GM20431 (cell line): Measurements from ENCODE around the gene CPT2.

ENCODE experiments used
- in situ Hi-C: fragments of 300-500 bp; cut with MseI, MboI; formaldehyde crosslinking; loops from one replicate; pipeline ENCODE4 v1.15.0; 2020; ENCODE audit warnings: low sequenced_read_pairs; ENCODE audit not compliant: unreplicated experiment

Gene CPT2

DNA sequence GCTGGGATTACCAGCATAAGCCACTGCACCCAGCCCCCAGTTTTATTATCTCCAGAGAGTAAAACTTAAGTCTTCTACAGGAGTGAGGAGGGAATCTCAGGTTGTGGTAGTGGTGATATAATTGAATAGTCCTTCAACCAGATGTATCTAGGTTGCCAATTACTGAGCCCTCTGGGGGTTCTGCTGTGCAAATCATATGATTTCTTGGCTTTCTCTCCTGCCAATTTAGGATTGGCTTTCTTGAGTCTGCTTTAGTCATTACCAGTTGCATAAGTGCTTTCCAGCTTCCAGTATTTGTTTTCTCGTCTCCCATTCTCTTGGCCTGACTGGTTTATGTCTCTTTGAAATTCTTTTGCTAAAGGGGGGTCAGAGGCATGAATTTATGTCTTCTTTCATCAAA is 11.1 kb downstream of the CPT2 start:
- in situ Hi-C loops = no loop called here

DNA sequence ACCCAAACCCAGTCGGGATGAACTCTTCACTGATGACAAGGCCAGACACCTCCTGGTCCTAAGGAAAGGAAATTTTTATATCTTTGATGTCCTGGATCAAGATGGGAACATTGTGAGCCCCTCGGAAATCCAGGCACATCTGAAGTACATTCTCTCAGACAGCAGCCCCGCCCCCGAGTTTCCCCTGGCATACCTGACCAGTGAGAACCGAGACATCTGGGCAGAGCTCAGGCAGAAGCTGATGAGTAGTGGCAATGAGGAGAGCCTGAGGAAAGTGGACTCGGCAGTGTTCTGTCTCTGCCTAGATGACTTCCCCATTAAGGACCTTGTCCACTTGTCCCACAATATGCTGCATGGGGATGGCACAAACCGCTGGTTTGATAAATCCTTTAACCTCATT is 13.7 kb downstream of the CPT2 start:
- in situ Hi-C loops = no loop called here

DNA sequence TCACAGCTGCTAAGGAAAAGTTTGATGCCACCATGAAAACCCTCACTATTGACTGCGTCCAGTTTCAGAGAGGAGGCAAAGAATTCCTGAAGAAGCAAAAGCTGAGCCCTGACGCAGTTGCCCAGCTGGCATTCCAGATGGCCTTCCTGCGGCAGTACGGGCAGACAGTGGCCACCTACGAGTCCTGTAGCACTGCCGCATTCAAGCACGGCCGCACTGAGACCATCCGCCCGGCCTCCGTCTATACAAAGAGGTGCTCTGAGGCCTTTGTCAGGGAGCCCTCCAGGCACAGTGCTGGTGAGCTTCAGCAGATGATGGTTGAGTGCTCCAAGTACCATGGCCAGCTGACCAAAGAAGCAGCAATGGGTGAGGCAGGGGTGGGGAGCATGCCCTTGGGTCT is 14.3 kb downstream of the CPT2 start:
- in situ Hi-C loops = no loop called here

DNA sequence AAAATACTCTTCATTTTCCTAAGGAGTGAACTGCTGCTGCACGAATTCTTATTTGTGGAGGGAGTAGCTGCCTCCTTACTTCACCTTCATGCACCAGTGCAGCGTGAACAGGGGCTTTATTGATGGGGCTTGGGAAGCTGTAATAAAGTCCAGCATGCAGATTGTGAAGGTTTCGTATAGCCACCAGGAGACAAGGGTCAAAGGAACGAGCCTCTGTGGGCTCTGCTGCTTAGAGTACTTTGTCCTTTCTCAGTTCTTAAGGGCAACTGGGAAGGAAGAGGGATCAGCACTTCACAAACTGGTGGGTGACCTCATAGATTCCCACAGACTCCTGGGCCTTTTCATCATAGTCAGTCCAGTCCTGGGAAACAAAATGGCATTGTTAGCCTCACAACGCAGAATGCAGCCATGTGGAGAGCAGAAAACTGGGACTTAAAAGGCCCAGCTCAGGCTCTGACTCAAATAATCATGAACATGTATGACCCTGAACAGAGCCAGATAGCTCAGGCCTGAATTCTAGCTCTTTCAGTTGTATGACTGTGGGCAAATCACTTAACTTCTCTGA is 17.8 kb downstream of the CPT2 start:
- in situ Hi-C loops = no loop called here

DNA sequence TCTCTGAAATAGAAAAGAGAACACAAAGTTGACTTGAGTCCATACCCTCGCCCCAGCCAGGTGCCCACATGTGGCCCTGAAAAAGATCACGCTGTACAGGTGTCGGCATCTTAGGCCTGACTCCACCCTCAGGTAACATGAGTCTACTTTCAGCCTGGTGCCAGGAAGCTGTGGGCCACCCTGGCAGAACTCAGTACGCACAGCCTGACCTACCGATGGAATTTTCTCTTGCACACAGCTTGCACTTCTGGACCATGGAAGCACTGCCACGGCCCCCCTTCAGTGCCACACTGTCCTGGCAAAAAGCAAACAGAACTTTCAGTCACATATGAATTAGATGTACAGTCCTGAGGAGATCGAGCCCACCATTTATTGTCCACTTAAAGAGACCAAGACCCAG is 21.6 kb downstream of the CPT2 start:
- in situ Hi-C loops = no loop called here

DNA sequence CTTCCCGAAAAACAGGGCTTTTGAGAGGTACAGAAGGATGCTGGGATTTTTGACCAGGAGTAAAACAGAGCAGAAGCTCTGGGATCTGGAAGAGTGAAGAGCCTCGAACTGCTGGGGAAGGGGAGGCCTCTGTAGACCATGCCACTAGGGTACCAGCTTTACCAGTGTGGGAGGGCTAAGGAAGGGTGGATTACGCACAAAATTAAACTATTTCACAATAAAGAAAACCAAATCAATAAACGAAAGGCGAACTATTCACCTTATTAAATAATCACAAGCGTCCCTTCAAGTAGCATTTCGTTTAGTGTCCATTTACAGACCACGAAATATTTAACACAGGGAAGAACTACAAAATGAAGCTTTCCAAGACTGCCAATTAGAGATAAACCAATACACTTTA is 23.1 kb downstream of the CPT2 start:
- in situ Hi-C loops = no loop called here

DNA sequence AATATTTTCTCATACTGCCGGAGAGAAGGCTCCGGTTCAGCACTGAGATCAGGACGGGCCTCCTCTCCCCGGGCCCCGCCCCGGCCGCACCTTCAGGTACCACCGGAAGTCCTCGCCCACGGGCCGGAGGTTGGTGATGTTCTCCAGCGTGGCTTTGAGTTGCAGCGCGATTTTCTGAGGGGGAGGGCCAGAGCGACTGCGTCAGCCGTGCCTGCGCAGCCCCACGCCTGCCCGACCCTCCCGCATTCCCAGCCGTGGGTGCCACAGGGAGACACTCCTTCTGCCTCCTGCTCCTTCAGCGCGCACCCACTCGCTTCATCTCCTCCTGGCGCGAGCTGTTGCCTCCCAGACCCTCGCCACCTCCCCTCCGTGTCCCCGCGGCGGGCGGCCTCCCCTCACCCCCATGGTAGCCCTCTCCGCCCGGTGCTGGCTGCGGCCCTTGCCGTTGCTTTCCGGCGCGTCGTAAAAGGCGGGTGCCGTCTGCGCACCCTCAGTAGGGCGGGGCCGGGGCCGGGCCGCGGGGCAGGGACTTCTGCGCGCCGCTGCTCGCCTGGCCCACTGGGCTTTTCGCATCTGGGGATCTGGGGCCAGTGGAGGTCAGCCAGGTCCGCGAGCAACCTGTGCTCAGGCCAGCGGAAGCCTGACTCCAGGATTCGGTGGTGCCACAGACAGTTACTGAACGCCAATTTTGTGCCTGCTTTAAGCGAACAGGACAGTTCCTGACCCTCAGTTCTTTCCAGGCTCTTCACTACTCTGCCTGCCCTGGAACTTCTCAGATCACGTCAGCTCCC is 23.7 kb downstream of the CPT2 start, which contains the start of gene CZIB:
Gene CZIB, minus strand, starts transcription at position 464 of the 791 bp plus-strand sequence. Its CDS starts 59 bp downstream, at position 405.
- in situ Hi-C loops = no loop called here

DNA sequence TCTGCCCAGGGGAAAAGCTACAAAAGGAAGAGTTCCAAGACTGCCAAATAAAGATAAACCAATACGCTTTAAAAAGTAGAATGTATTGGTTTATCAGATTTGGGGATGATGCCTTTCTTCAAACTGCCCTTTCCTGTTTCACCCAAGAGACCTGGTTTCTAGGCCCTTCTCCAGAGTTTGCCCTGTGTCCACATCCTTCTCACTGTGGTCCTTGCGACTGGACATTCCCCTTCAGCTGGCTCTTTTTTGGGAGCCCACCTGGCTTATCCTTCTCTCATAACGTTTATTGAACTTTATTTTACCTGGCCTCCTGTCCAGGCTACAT is 24.3 kb downstream of the CPT2 start:
- in situ Hi-C loops = no loop called here

DNA sequence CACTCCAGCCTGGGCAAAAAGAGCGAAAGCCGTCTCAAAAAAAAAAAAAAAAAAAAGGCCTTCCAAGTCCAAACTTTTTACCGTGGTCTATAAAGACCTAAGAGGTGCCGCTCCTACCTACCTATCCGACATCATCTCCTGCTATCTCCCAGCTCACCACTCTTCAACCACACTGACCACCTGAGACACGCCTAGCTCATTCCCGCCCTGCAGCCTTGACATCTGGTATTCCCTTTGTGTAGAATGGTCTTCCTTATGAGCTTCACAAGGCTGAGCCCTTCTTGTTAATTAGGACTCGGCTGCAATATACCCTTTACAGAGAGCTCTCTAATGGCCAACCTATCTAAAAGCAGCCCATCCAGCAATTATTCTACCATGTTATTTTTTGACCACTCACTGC is 41.0 kb downstream of the CPT2 start:
- in situ Hi-C loops = no loop called here

DNA sequence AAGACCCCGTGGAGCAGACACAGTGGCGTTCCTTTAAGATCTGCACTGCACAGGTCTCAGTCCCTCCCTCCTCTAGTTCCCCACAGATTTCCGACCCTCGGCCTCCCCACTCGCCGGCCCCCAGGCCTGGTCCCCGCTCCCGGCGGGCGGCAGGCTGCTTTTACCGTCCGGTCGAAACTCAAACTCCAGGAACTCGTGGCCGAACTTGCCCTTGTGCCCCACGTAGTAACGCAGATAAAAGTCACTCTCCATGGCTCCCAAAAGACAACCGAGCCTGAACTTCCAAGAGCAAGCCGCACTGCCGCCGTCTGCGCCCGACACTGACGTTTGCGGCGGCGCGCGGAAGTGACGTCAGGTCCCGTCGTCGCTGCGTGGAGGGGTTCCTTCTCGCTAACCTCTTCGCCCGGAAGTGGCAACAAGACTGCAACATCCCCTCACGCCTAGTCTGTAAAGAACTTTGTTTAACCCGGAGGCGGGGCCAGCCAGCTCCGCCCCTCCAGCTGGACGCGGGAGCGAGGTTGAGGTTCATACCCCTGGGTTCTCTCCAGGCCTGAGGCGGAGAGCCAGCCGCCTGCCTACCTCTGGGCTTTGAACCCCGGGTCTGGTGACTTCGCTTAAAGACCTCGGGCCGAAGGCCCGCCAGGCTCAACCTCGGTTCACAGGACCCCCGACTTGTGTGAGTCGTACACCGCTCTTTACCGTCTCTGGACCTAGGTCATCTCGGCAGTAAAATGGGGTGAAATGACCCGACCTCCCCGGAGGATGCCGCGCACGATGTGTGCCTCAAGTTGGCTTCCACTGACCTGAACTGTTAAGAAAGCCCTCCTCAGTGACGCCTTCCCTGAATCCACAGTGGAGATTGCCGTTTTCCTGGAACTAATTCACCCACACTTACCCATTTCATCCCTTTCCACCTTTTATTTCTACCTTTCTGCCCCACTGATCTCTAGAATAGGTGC is 41.9 kb downstream of the CPT2 start, which contains the start of gene MAGOH:
Gene MAGOH, minus strand, starts transcription at position 322 of the 959 bp plus-strand sequence. Its CDS starts 70 bp downstream, at position 252.
- in situ Hi-C loops = no loop called here

DNA sequence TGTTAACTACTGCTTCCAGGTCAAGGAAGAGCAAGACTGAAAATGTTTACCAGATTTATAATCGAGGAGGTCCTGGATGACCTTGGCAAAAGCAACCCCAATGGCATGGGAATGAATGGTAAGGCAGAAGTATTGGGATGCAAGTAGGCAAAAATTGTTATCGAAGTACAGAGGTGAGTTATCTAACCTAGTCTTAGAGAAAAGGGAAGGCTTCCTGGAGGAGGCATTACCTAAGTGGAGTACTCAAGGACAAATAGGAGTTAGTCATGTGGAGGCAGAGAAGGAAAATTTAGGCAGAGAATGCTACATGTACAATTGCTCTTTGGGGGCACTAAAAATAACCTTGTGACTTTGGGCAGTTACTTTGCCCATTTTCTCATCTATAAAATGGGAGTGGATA is 45.2 kb downstream of the CPT2 start:
- in situ Hi-C loops = no loop called here

DNA sequence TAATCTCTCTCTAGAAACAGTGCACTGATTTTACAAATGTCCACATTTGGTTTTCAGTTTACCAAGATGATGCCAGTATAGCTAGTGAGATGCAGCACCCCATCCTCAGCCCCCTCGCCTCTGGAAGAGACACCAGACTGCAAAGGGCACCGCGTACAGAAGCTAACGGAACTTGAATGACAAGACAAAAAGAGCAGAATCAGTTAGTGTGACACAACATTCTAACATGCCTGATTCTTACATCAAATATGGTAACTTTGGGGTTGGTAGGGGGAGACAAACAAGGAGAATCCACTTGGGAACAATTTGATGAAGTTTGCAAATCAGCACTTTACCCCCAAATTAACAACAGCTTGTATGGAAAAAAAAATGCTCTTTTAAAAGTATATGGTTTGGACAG is 45.8 kb downstream of the CPT2 start:
- in situ Hi-C loops = no loop called here

DNA sequence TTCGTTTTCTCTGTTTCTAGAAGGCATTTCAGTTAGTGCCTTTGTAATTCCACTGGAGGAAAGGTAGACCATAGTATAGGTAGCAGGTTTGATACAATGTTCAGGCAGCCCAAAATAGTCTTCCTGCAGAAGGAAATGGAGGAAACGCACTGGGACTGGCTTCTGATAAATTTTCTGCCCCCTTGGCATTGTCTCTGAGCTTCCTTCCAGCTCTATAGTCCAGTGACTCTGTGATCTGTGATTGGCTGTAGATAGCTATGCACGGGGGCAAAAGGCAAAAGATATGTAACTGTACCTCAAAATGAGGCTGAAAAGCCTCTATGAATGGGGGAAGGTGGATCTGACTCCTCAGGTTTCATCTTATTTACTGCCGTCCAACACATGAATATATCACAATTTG is 47.5 kb downstream of the CPT2 start:
- in situ Hi-C loops = no loop called here

DNA sequence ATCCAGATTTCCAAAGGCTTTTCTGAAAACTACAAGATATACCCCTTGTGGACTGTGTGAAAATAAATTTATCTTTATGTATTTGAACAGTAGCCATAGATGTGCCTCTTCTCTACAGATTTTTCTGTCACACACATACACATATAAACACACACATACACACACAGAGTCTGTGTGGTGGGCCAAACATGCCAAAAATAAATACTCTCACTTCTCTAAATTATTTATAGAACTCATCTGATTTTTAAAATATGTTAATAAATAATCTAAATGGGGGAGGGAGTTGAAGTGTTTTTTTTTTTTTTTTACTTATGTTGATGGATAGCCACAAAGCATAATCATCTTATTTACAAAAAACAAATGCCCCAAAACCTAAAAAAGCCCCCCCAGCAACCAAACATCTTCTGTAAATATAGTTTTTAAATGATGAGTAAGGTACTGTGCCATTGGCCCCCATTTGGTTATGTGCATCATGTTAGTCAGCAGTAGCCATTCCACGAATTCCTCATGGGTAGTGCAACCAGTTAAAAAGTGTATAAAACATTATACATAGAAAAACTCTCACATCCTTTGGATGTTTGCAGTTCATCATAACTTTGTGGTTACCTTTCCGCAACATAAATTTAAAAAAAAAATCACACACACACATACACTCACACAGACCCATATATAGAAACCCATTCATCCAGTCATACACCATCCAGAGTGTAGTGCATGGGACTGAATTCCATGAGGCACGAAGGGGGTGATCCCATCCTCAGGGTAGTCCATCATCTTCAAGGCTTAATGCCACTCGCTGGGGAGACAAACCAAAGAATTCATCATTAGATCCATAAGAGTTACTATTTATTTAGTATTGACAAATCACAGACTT is 49.9 kb downstream of the CPT2 start:
- in situ Hi-C loops = no loop called here

DNA sequence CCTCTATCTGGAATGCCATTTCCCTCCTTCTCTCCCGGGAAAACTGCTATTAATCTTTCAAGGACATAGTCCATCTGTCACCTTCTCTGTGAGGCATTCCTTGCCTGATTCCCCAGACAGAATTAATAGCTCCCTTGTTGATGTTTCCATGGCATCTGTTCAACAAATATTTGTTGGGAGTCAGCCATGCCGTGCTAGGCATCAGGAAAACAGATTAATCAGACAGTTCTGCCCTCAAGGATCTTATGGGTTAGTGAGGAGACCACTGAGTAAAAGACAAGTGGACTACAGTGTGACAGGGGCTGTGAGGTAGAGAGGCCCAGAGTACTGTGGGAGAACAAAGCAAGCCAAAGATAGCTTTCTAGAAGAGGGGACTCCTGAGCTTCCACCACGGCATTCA is 53.1 kb downstream of the CPT2 start:
- in situ Hi-C loops = no loop called here

DNA sequence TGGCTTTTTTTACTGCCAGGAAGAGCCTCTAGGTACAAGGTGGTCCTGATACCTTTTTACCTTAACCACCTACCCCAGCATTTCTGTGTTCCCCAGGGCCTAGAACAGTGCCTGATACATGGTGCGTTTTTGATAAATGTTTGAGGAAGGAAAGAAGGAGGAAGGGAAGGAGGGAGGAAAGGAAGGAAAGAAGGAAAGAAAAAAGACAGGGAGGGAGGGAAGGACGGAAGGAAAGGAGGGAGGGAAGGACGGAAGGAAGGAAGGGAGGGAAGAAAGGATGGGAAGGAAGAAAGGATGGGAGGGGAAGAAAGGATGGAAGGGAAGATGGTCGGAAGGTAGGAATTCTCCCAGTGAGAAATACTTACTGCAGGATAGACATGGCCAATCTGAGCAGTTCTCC is 53.7 kb downstream of the CPT2 start:
- in situ Hi-C loops = no loop called here

DNA sequence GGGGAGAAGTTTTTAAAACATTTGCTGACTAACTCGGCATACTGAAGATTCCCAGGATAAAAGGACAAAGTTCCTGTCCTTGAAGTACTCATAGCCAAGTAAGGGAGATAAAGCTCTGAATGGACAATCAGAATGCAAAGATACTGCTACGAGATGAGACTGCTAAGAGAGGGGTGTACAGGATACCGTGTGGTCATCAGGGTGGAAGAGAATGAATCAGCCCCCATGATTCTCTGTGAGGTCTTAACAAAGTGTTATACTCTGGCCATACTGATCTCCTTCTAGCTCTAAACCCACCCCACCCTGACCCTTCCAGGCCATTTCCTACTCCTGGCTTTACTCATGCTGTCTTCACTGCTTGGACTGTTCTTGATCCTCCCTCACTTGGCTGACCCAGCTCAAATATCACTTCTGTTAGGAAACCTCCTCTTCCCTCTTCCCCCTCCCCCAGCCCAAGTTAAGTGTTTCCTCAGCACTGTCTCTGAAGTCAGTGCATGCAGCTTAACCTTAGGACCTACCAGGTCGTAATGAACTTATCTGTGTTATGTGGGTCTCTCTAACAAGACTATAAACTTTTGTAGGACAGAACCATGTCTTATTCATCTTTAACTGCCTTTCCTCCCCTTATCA is 57.5 kb downstream of the CPT2 start:
- in situ Hi-C loops = no loop called here

DNA sequence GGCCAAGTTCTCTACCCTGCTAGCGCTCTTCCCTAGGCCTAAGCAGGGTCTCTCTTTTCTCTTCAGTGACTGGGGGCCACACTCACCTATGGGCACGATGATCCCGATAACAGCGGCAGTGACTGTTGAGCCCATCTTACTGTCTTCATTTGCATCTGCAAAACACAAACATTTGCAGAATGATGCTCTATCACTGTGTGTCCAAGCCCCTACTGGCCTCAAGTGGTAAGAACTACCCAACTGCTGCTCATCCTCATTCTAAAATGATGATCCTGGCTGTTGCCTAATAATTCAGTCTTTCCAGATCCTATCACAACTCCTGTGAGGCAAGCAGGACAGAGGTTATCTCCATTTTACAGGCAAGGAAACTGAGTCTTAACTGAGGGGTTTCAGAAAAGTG is 58.4 kb downstream of the CPT2 start:
- in situ Hi-C loops = no loop called here
